DND-41 (cell line): ENCODE results near the gene NPIPB8.
"Not testable (repeated sequence)": the region's sequence is repeated elsewhere in the genome, so short reads cannot be mapped to it uniquely, and the experiment has no call there.

Experiments
- ATAC-seq: fragments of 200-7000 bp; cut with Tn5 transposase; 3 replicates; pipeline ENCODE4 v1.9.1; 2021; ENCODE audit warnings: low read depth; ENCODE audit not compliant: insufficient read depth
- DNase-seq: peaks from one replicate; pipeline ENCODE4 v3.0.0-alpha.2; 2020
- H2AFZ ChIP-seq: 2 replicates; pipeline ENCODE4 v1.6.0; 2012; ENCODE audit warnings: low read depth, low read length
- H3K27ac ChIP-seq: 2 replicates; pipeline ENCODE4 v1.5.1; 2012; ENCODE audit warnings: low read length, inconsistent platforms
- H3K27me3 ChIP-seq: fragments of 200-600 bp; sonication (generic); 2 replicates; pipeline ENCODE4 v1.6.0; 2012; ENCODE audit warnings: low read length, mild to moderate bottlenecking, inconsistent platforms; ENCODE audit not compliant: insufficient read depth, poor library complexity
- H3K36me3 ChIP-seq: 2 replicates; pipeline ENCODE4 v1.5.1; 2012; ENCODE audit warnings: low read length, inconsistent platforms; ENCODE audit not compliant: insufficient read depth
- H3K4me1 ChIP-seq: 2 replicates; pipeline ENCODE4 v1.5.1; 2012; ENCODE audit warnings: mild to moderate bottlenecking, low read length; ENCODE audit not compliant: insufficient read depth
- H3K4me2 ChIP-seq: 2 replicates; pipeline ENCODE4 v1.6.0; 2012; ENCODE audit warnings: mild to moderate bottlenecking, moderate library complexity, low read length, inconsistent platforms; ENCODE audit not compliant: insufficient read depth
- H3K4me3 ChIP-seq, 2 experiments: fragments of 200-600 bp in 1 of 2; shearing (Covaris generic) in 1 of 2; 2 replicates each; pipeline ENCODE4 v1.5.1; 2012 to 2016; ENCODE audit warnings: inconsistent platforms in 2 of 2, low read length in 2 of 2, mild to moderate bottlenecking in 2 of 2, low read depth in 1 of 2, moderate library complexity in 1 of 2
- H3K79me2 ChIP-seq: 2 replicates; pipeline ENCODE4 v1.6.0; 2012; ENCODE audit warnings: low read length, inconsistent platforms; ENCODE audit not compliant: insufficient read depth
- H3K9ac ChIP-seq: 2 replicates; pipeline ENCODE4 v1.6.0; 2012; ENCODE audit warnings: low read depth, mild to moderate bottlenecking, inconsistent platforms, low read length, moderate library complexity
- H3K9me3 ChIP-seq: 2 replicates; pipeline ENCODE4 v1.5.1; 2012; ENCODE audit warnings: low read length, moderate library complexity, mild to moderate bottlenecking, inconsistent platforms; ENCODE audit not compliant: insufficient read depth, severe bottlenecking
- H4K20me1 ChIP-seq: 2 replicates; pipeline ENCODE4 v1.6.0; 2012; ENCODE audit warnings: low read length; ENCODE audit not compliant: insufficient read depth
- CTCF ChIP-seq: IDR thresholded peaks from 2 replicates; pipeline ENCODE4 v1.5.1; 2012; ENCODE audit warnings: borderline replicate concordance, low read length, moderate library complexity, mild to moderate bottlenecking; ENCODE audit not compliant: poor library complexity, severe bottlenecking; ENCODE audit errors: extremely low read depth
- EZH2 ChIP-seq: IDR thresholded peaks from 3 replicates; pipeline ENCODE4 v1.6.1; 2012; ENCODE audit warnings: borderline replicate concordance, low read depth, mild to moderate bottlenecking, moderate library complexity, low read length, inconsistent platforms; ENCODE audit not compliant: severe bottlenecking

Gene NPIPB8

GRCh38 chr16:28608867-28609596, 28.8 kb upstream of the NPIPB8 start:
- H3K4me1 ChIP-seq, H3K9ac ChIP-seq, H4K20me1 ChIP-seq, DNase-seq, ATAC-seq, H3K4me3 ChIP-seq, H3K27ac ChIP-seq, H3K27me3 ChIP-seq, H3K79me2 ChIP-seq, H3K36me3 ChIP-seq, H2AFZ ChIP-seq, H3K9me3 ChIP-seq, H3K4me2 ChIP-seq: not testable (repeated sequence)

- H3K9ac ChIP-seq, result no peak within 1 kb of the TSS
- H4K20me1 ChIP-seq, result no peaks in the 10 kb centered on the region
- TF ChIP-seq CTCF, result no peak
- H3K9me3 ChIP-seq, result no peaks in the 10 kb centered on the region
- H3K4me3 ChIP-seq, result no peak within 1 kb of the TSS
- H3K27me3 ChIP-seq, result no peaks in the 10 kb centered on the region
- DNase-seq (no peak), ATAC-seq (no peak)
- no peaks in the 10 kb centered on the region for H3K36me3 ChIP-seq
- no peak within 1 kb of the TSS for H2AFZ ChIP-seq
- H3K79me2 ChIP-seq, result no peaks in the 10 kb centered on the region
- H3K4me2 ChIP-seq, result no peak within 1 kb of the TSS
- no peak within 1 kb of the TSS for H3K27ac ChIP-seq
- H3K4me1 ChIP-seq, result no peaks in the 10 kb centered on the region
Observed at GRCh38 chr16:28609631-28610594, 28.0 kb upstream of the NPIPB8 start, which contains the start of gene SULT1A1. Gene SULT1A1, minus strand, starts transcription at chr16:28610044. Its CDS starts 1,189 bp downstream, at chr16:28608855.

- H3K79me2 ChIP-seq, result no peaks in the 10 kb centered on the region
- no peaks in the 10 kb centered on the region for H4K20me1 ChIP-seq
- H3K4me3 ChIP-seq, result no peak overlapping the region
- H3K36me3 ChIP-seq, result no peaks in the 10 kb centered on the region
- no peak overlapping the region for H3K4me2 ChIP-seq
- no peak for DNase-seq
- H3K27me3 ChIP-seq, result no peaks in the 10 kb centered on the region
- no peaks in the 10 kb centered on the region for H3K4me1 ChIP-seq
- TF ChIP-seq EZH2, result no peak
- TF ChIP-seq CTCF, result no peak
- no peak overlapping the region for H3K9ac ChIP-seq
- no peak for ATAC-seq
- H3K27ac ChIP-seq, result no peak overlapping the region
- no peaks in the 10 kb centered on the region for H3K9me3 ChIP-seq
- H2AFZ ChIP-seq, result no peak overlapping the region
Observed at GRCh38 chr16:28610595-28611191, 27.2 kb upstream of the NPIPB8 start.

GRCh38 chr16:28612359-28613280, 25.2 kb upstream of the NPIPB8 start:
- not testable (repeated sequence) for H3K4me1 ChIP-seq, H3K9ac ChIP-seq, H3K4me3 ChIP-seq, H3K27ac ChIP-seq, H3K79me2 ChIP-seq, H2AFZ ChIP-seq, DNase-seq, H4K20me1 ChIP-seq, H3K9me3 ChIP-seq, H3K36me3 ChIP-seq, H3K27me3 ChIP-seq, H3K4me2 ChIP-seq
- 0 out of 3 replicates have a peak, but pooled peaks have one; percentile 16 for ATAC-seq

- H3K27ac ChIP-seq, H3K79me2 ChIP-seq, ATAC-seq, H3K9me3 ChIP-seq, H3K4me3 ChIP-seq, H3K27me3 ChIP-seq, H2AFZ ChIP-seq, H3K9ac ChIP-seq, H3K36me3 ChIP-seq, H4K20me1 ChIP-seq, H3K4me2 ChIP-seq, DNase-seq, H3K4me1 ChIP-seq: not testable (repeated sequence)
Observed at GRCh38 chr16:28613912-28614311, 24.0 kb upstream of the NPIPB8 start.
